Measurements from ENCODE around the gene MAP7.

DNA sequence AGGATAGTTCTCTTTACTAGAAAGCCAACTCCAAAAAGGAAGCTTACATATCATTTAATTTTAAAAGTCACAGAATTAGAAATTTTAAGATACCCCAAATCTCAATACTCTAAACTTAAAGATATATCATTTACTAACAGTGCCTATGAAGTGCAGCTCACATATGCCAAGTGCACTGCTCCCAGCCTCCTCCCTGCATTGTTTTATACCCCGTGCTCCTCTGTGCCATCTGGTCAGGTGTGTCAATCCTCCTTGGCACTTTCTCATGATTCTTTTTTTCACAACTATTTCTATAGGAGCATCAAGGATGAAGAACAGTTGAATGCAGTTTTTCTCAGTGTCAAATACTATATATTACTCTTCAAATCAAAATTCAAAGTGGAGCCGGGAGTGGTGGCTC lies 8.8 kb downstream of the MAP7 start:
- TF ChIP-seq, protein P1, sequence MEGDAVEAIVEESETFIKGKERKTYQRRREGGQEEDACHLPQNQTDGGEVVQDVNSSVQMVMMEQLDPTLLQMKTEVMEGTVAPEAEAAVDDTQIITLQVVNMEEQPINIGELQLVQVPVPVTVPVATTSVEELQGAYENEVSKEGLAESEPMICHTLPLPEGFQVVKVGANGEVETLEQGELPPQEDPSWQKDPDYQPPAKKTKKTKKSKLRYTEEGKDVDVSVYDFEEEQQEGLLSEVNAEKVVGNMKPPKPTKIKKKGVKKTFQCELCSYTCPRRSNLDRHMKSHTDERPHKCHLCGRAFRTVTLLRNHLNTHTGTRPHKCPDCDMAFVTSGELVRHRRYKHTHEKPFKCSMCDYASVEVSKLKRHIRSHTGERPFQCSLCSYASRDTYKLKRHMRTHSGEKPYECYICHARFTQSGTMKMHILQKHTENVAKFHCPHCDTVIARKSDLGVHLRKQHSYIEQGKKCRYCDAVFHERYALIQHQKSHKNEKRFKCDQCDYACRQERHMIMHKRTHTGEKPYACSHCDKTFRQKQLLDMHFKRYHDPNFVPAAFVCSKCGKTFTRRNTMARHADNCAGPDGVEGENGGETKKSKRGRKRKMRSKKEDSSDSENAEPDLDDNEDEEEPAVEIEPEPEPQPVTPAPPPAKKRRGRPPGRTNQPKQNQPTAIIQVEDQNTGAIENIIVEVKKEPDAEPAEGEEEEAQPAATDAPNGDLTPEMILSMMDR (IDR thresholded peaks at IDR 0.05), result no peak
- TF ChIP-seq POLR2A (IDR thresholded peaks at IDR 0.05), result no peak
